Esophagus muscularis mucosa (tissue), 4 donors: Measurements from ENCODE around the gene DHRS7. TPM values are rescaled to one million over a fixed set of nuclear protein-coding genes. Genes with fewer than 3 reads are reported as not detected.

Experiments used
- DNase-seq: peaks from one replicate; pipeline ENCODE4 v3.0.0-alpha.2; 2017; ENCODE audit errors: extremely low spot score
- H3K27ac ChIP-seq, 4 donors: fragments of 200-600 bp; sonication (generic); replicated peaks in 1 of 4; 1 replicate in 3 of 4; 2 replicates in 1 of 4; pipeline ENCODE4 v1.5.1; 2016 to 2019; ENCODE audit warnings: mild to moderate bottlenecking in 1 of 4
- H3K27me3 ChIP-seq, 4 donors: fragments of 200-600 bp; sonication (generic); one replicate each; pipeline versions ENCODE4 v1.5.1 to v1.6.0; 2016 to 2019
- H3K36me3 ChIP-seq, 4 donors: fragments of 200-600 bp; sonication (generic); one replicate each; pipeline ENCODE4 v1.5.1; 2016 to 2019
- H3K4me1 ChIP-seq, 4 donors: fragments of 200-600 bp; sonication (generic); one replicate each; pipeline ENCODE4 v1.5.1; 2016 to 2019
- H3K4me3 ChIP-seq, 4 donors: fragments of 200-600 bp; sonication (generic); 1 replicate in 2 of 4; 2 replicates in 2 of 4; pipeline ENCODE4 v1.5.1; 2016 to 2019; ENCODE audit warnings: mild to moderate bottlenecking in 4 of 4, moderate library complexity in 1 of 4
- H3K9me3 ChIP-seq, 4 donors: fragments of 200-600 bp; sonication (generic); 1 replicate in 3 of 4; 2 replicates in 1 of 4; pipeline ENCODE4 v1.5.1; 2016 to 2019
- EP300 ChIP-seq: sonication (generic); formaldehyde crosslinking; IDR thresholded peaks from one replicate; pipeline ENCODE4 v1.6.1; 2017; ENCODE audit warnings: antibody characterized with exemption
- POLR2A ChIP-seq: fragments of 450-650 bp; IDR thresholded peaks from one replicate; pipeline ENCODE4 v1.6.1; 2017; ENCODE audit warnings: antibody characterized with exemption, moderate library complexity, mild to moderate bottlenecking, low read depth
- POLR2AphosphoS5 ChIP-seq, 2 donors: sonication (generic); formaldehyde crosslinking; IDR thresholded peaks; one replicate each; pipeline ENCODE4 v1.6.1; 2017; ENCODE audit warnings: antibody characterized with exemption in 2 of 2
- WGBS: methylation state at CpG from one replicate; pipeline ENCODE4 v1.1.5; 2018; 5-methylcytosine and 5-hydroxymethylcytosine counted together
- intact Hi-C: fragments of 100-400 bp; cut with DNase I; formaldehyde crosslinking; loops from one replicate; pipeline ENCODE4 v1.15.1; 2023
- total RNA-seq, 4 donors: library from RNA; depleted of rRNA; stranded (reverse); fragments of >200 nt; gene quantifications; one replicate each; pipeline versions ENCODE4 v1.1.0 to v1.2.1, GENCODE V29; 2016
- TF ChIP-seq, protein P1 (sequence below), 3 experiments: fragments of 200-600 bp in 2 of 3; fragments of 450-650 bp in 1 of 3; sonication (generic) in 2 of 3; IDR thresholded peaks; one replicate each; pipeline ENCODE4 v1.5.1; 2017 to 2019; ENCODE audit warnings: antibody characterized with exemption in 3 of 3, mild to moderate bottlenecking in 2 of 3, moderate library complexity in 1 of 3

The DHRS7 gene
- total RNA-seq, 4 donors from 2014 or later: 46.1 to 70.5 (median 59.5) TPM

DNA sequence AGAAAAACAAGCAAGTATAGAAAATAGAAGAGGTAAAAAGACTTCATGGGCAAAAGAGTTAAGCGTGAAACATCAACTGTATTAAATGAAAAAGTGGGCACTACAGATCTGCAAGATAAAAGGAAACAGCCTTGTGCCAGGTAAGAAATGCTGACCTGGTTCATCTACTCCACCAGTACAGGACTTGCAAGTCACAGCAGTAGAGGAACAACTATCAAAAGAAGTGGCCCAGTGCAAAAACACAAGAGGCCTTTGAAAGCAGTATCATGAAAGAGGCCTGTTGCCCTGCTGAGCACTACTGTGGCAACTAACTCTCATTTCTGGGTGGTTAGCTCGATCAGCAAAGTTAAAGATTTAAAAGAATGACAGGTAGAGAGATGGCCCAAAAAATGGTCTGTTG is 10.5 kb downstream of the DHRS7 start:
- intact Hi-C loops: no loop called here
- 94% methylated on average over 2 of the region's 2 CpGs for WGBS
- no peak for DNase-seq
- Histone ChIP-seq H3K36me3 (peaks cover 0 to 44% (median 28%) of the 10 kb centered on the region in 4 donors), H3K4me1 (peaks cover 17 to 30% (median 25%) of the 10 kb centered on the region in 4 donors), H3K27ac (no peak overlapping the region), H3K9me3 (no peaks in the 10 kb centered on the region), H3K4me3 (no peak overlapping the region), H3K27me3 (no peaks in the 10 kb centered on the region)
- TF ChIP-seq POLR2A (no peak), EP300 (no peak), POLR2AphosphoS5 (IDR thresholded peaks at IDR 0.05) (no peak)
- TF ChIP-seq, protein P1, sequence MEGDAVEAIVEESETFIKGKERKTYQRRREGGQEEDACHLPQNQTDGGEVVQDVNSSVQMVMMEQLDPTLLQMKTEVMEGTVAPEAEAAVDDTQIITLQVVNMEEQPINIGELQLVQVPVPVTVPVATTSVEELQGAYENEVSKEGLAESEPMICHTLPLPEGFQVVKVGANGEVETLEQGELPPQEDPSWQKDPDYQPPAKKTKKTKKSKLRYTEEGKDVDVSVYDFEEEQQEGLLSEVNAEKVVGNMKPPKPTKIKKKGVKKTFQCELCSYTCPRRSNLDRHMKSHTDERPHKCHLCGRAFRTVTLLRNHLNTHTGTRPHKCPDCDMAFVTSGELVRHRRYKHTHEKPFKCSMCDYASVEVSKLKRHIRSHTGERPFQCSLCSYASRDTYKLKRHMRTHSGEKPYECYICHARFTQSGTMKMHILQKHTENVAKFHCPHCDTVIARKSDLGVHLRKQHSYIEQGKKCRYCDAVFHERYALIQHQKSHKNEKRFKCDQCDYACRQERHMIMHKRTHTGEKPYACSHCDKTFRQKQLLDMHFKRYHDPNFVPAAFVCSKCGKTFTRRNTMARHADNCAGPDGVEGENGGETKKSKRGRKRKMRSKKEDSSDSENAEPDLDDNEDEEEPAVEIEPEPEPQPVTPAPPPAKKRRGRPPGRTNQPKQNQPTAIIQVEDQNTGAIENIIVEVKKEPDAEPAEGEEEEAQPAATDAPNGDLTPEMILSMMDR (IDR thresholded peaks at IDR 0.05): no peak

DNA sequence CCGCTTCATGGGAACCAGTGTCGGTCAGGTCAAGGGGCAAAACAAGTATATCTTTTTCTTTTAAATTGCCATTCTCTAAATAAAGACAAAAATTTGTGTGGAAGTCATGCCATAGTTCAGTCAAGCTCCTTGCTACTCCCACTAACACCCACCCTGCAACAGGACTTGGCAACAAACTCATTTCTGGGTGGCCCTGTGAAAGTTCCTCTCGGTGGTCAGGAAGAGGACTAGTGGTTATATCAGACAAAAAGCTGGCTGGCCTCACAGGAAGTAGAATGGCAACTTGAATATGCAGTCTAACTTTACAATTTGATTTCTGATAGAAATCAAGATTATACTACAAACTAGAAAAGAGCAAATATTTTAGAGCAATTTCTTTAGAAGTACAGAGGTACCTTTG is 11.2 kb downstream of the DHRS7 start:
- Histone ChIP-seq H3K4me3 (no peak overlapping the region), H3K9me3 (no peaks in the 10 kb centered on the region), H3K36me3 (peaks cover 0 to 50% (median 33%) of the 10 kb centered on the region in 4 donors), H3K27ac (no peak overlapping the region), H3K27me3 (no peaks in the 10 kb centered on the region), H3K4me1 (peaks cover 17 to 30% (median 25%) of the 10 kb centered on the region in 4 donors)
- WGBS: 96% methylated on average over 3 of the region's 3 CpGs
- no peak for TF ChIP-seq POLR2A
- TF ChIP-seq, protein P1 (IDR thresholded peaks at IDR 0.05): no peak
- TF ChIP-seq POLR2AphosphoS5 (IDR thresholded peaks at IDR 0.05): no peak
- no peak for TF ChIP-seq EP300
- DNase-seq: no peak
- intact Hi-C loops: no loop called here

DNA sequence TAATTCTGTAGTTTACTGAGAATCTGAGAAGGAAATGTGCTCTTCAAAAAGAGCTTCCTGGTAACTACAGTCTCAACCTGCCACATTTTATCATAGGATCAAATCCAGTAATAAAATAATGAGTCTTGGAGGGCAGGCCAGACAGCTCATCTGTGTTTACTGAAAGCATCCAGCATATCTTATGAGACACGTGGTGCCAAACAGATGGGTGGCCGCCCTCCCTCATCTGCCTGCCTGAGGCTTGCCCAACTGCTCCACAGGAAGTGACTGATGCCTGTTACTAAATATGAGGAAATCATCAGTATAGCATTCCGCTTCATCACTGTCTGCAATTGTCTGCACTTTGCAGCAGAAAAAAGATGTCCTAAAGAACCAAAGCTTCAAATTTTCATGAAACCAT is 13.5 kb downstream of the DHRS7 start:
- H3K4me3 ChIP-seq: no peak overlapping the region
- intact Hi-C loops: no loop called here
- peaks cover 17 to 25% (median 25%) of the 10 kb centered on the region in 4 donors for H3K4me1 ChIP-seq
- H3K27ac ChIP-seq: peak overlapping the region in 3 of 4 donors; percentile 20 to 59 (median 32)
- H3K9me3 ChIP-seq: no peaks in the 10 kb centered on the region
- H3K36me3 ChIP-seq: peaks cover 0 to 71% (median 49%) of the 10 kb centered on the region in 4 donors
- TF ChIP-seq, protein P1 (IDR thresholded peaks at IDR 0.05): no peak
- no peak for TF ChIP-seq POLR2A
- peak; percentile 54 to 63 for TF ChIP-seq POLR2AphosphoS5 (IDR thresholded peaks at IDR 0.05)
- TF ChIP-seq EP300: no peak
- peak; percentile 95 for DNase-seq
- 34% methylated on average over 3 of the region's 3 CpGs for WGBS
- H3K27me3 ChIP-seq: no peaks in the 10 kb centered on the region

DNA sequence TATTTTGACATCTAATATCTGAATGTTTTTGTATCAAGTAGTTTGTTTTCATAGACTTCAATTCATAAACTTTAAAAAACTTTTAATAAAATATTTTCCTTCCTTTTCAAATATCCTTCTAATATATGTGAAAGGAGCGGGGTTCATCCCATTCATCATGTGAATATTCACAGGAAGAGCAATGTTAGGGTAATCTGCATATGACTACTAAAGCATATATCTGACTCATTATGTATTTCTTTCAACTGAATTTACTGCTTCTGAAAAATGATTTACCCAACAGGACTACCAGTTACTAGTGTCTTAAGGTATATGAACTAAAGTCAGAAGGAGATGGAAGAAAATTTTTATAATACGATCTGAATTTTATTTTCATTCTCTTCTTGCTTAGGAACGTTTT is 30.5 kb downstream of the DHRS7 start:
- intact Hi-C loops: no loop called here
- TF ChIP-seq EP300 (no peak), POLR2AphosphoS5 (IDR thresholded peaks at IDR 0.05) (no peak), POLR2A (no peak)
- TF ChIP-seq, protein P1 (IDR thresholded peaks at IDR 0.05): no peak
- 93% methylated on average over 3 of the region's 3 CpGs for WGBS
- no peak overlapping the region for H3K27ac ChIP-seq
- H3K4me3 ChIP-seq: no peak overlapping the region
- DNase-seq: no peak
- no peaks in the 10 kb centered on the region for H3K27me3 ChIP-seq
- no peaks in the 10 kb centered on the region for H3K4me1 ChIP-seq
- H3K36me3 ChIP-seq: peaks cover 0 to 7% (median 3%) of the 10 kb centered on the region in 4 donors
- H3K9me3 ChIP-seq: no peaks in the 10 kb centered on the region

DNA sequence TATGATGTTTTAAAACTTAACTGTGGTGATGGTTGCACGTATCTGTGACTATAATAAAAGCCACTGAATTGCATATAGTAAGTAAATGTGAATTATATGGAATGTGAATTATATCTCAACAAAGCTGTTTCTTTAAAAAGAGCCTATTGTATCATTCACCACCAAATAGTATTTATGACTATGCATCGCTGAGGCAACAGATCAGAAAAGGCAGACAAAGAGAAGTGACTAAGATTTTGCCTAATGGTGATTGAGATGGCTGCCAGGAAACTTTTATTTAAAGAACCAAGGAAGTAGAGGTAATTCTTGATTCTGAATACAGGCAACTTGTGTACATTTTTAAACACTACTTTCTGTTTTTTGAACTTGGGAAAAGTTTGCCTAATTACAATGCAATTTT is 31.7 kb downstream of the DHRS7 start:
- 86% methylated on average over 2 of the region's 2 CpGs for WGBS
- TF ChIP-seq POLR2A: no peak
- no peak for TF ChIP-seq POLR2AphosphoS5 (IDR thresholded peaks at IDR 0.05)
- no peak for TF ChIP-seq EP300
- TF ChIP-seq, protein P1 (IDR thresholded peaks at IDR 0.05): no peak
- intact Hi-C loops: no loop called here
- peaks cover 0 to 14% (median 7%) of the 10 kb centered on the region in 4 donors for H3K36me3 ChIP-seq
- no peak overlapping the region for H3K4me3 ChIP-seq
- H3K27ac ChIP-seq: no peak overlapping the region
- H3K9me3 ChIP-seq: no peaks in the 10 kb centered on the region
- no peaks in the 10 kb centered on the region for H3K27me3 ChIP-seq
- DNase-seq: no peak
- no peaks in the 10 kb centered on the region for H3K4me1 ChIP-seq
